CD4-positive, alpha-beta T cell (primary cell): ENCODE results near the gene BSND. TPM values are rescaled to one million over a fixed set of nuclear protein-coding genes. Genes with fewer than 3 reads are reported as not detected.

Experiments used
- ATAC-seq: fragments of 200-7000 bp; cut with Tn5 transposase; one replicate; pipeline ENCODE4 v1.10.0; 2022; ENCODE audit warnings: mild to moderate bottlenecking; ENCODE audit not compliant: poor library complexity
- CTCF ChIA-PET: fragments of 350-600 bp; sonication (Branson Sonifier 250); formaldehyde crosslinking; loops from one replicate; lab custom pipeline; 2021; ENCODE audit warnings: antibody characterized with exemption, inconsistent platforms; lab: Charles Lee
- POLR2A ChIA-PET: fragments of 350-600 bp; sonication (Branson Sonifier 250); formaldehyde crosslinking; loops from one replicate; lab custom pipeline; 2021; ENCODE audit warnings: antibody characterized with exemption, inconsistent platforms; lab: Charles Lee
- DNase-seq, 14 experiments: peaks; one replicate each; pipeline ENCODE4 v3.0.0-alpha.2; 2013 to 2020; ENCODE audit warnings: mixed read lengths in 2 of 14
- H3K27ac ChIP-seq, 2 donors: one replicate each; pipeline versions ENCODE4 v1.5.1 to v1.7.0; 2013; ENCODE audit warnings: low read length in 2 of 2, low read depth in 1 of 2, mild to moderate bottlenecking in 1 of 2
- H3K27me3 ChIP-seq, 2 experiments: 1 replicate in 1 of 2; 2 replicates in 1 of 2; pipeline versions ENCODE4 v1.6.1 to v1.7.0; 2013; ENCODE audit warnings: low read length in 2 of 2, control low read depth in 1 of 2, mild to moderate bottlenecking in 1 of 2, moderate library complexity in 1 of 2; ENCODE audit not compliant: insufficient read depth in 2 of 2, control insufficient read depth in 1 of 2
- H3K36me3 ChIP-seq: one replicate; pipeline ENCODE4 v1.6.1; 2013; ENCODE audit warnings: low read length, control low read depth; ENCODE audit not compliant: insufficient read depth
- H3K4me1 ChIP-seq: one replicate; pipeline ENCODE4 v1.6.1; 2013; ENCODE audit warnings: low read length, control low read depth; ENCODE audit not compliant: insufficient read depth
- H3K4me3 ChIP-seq: one replicate; pipeline ENCODE4 v1.5.1; 2013; ENCODE audit warnings: mild to moderate bottlenecking, low read length, moderate library complexity
- H3K9me3 ChIP-seq, 2 experiments: 1 replicate in 1 of 2; 2 replicates in 1 of 2; pipeline versions ENCODE4 v1.6.1 to v1.7.0; 2013; ENCODE audit warnings: low read length in 2 of 2, mild to moderate bottlenecking in 2 of 2, control low read depth in 1 of 2, moderate library complexity in 1 of 2; ENCODE audit not compliant: control insufficient read depth in 1 of 2, insufficient read depth in 1 of 2
- H3K27ac Mint-ChIP-seq: one replicate; pipeline ENCODE4 v1.8.0; 2020; ENCODE audit warnings: mixed read lengths
- H3K27me3 Mint-ChIP-seq: one replicate; pipeline ENCODE4 v1.8.0; 2021; ENCODE audit warnings: mixed read lengths
- H3K36me3 Mint-ChIP-seq: one replicate; pipeline ENCODE4 v1.8.0; 2021; ENCODE audit warnings: low read depth, mixed read lengths
- H3K4me1 Mint-ChIP-seq: one replicate; pipeline ENCODE4 v1.8.0; 2021; ENCODE audit warnings: low read depth, mixed read lengths
- H3K4me3 Mint-ChIP-seq: one replicate; pipeline ENCODE4 v1.8.0; 2020; ENCODE audit warnings: mild to moderate bottlenecking, mixed read lengths
- H3K9me3 Mint-ChIP-seq: one replicate; pipeline ENCODE4 v1.8.0; 2020; ENCODE audit warnings: mixed read lengths
- intact Hi-C, 2 experiments: fragments of 100-400 bp; cut with DNase I in 1 of 2; cut with micrococcal nuclease in 1 of 2; formaldehyde crosslinking; loops; one replicate each; pipeline versions ENCODE4 v1.15.1 to v1.9.0; 2023 to 2025; cut with DNase I, micrococcal nuclease
- total RNA-seq, 174 experiments: library from RNA in 2 of 174; stranded (reverse) in 2 of 174; gene quantifications; one replicate each; pipeline ENCODE4 v1.2.3 and lab custom pipeline; 2021 to 2026
- TF ChIP-seq, protein P1 (sequence below): fragments of 200-600 bp; IDR thresholded peaks from one replicate; pipeline ENCODE4 v1.8.0; 2022; ENCODE audit warnings: antibody characterized with exemption, mild to moderate bottlenecking

The BSND gene
- total RNA-seq, 2 experiments from 2014 or later: not detected

DNA sequence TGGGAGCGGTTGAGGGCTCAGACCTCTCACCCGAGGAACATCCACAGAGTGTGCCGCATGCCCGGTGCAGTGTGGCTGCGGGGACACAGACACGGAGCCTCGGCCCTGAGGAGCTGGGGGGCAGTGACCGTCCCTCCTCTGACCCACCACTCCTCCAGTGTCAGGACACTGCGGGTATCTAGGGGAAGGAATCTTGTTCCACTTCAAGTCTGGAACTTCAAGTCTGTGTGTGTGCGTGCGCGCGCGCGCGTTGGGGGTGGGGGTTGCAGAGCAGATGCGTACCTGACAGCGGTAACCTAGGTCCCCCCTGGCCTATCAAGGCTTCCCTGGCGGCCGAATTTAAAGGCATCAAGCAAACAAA, 57.9 kb downstream of the BSND start:
- Histone ChIP-seq H3K4me1 (no peaks in the 10 kb centered on the region), H3K27ac (no peak overlapping the region), H3K36me3 (no peaks in the 10 kb centered on the region), H3K4me3 (no peak overlapping the region), H3K9me3 (no peaks in the 10 kb centered on the region), H3K27me3 (no peaks in the 10 kb centered on the region)
- peak in 1 of 14 experiments; percentile 30 for DNase-seq
- no peaks in the 10 kb centered on the region for H3K27me3 Mint-ChIP-seq
- H3K4me1 Mint-ChIP-seq: no peaks in the 10 kb centered on the region
- no peak overlapping the region for H3K4me3 Mint-ChIP-seq
- no peaks in the 10 kb centered on the region for H3K36me3 Mint-ChIP-seq
- POLR2A ChIA-PET: no interaction called here
- no peak overlapping the region for H3K27ac Mint-ChIP-seq
- CTCF ChIA-PET: no interaction called here
- no peak for ATAC-seq
- TF ChIP-seq, protein P1, sequence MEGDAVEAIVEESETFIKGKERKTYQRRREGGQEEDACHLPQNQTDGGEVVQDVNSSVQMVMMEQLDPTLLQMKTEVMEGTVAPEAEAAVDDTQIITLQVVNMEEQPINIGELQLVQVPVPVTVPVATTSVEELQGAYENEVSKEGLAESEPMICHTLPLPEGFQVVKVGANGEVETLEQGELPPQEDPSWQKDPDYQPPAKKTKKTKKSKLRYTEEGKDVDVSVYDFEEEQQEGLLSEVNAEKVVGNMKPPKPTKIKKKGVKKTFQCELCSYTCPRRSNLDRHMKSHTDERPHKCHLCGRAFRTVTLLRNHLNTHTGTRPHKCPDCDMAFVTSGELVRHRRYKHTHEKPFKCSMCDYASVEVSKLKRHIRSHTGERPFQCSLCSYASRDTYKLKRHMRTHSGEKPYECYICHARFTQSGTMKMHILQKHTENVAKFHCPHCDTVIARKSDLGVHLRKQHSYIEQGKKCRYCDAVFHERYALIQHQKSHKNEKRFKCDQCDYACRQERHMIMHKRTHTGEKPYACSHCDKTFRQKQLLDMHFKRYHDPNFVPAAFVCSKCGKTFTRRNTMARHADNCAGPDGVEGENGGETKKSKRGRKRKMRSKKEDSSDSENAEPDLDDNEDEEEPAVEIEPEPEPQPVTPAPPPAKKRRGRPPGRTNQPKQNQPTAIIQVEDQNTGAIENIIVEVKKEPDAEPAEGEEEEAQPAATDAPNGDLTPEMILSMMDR: no peak
- intact Hi-C loops: no loop called here
- no peaks in the 10 kb centered on the region for H3K9me3 Mint-ChIP-seq

DNA sequence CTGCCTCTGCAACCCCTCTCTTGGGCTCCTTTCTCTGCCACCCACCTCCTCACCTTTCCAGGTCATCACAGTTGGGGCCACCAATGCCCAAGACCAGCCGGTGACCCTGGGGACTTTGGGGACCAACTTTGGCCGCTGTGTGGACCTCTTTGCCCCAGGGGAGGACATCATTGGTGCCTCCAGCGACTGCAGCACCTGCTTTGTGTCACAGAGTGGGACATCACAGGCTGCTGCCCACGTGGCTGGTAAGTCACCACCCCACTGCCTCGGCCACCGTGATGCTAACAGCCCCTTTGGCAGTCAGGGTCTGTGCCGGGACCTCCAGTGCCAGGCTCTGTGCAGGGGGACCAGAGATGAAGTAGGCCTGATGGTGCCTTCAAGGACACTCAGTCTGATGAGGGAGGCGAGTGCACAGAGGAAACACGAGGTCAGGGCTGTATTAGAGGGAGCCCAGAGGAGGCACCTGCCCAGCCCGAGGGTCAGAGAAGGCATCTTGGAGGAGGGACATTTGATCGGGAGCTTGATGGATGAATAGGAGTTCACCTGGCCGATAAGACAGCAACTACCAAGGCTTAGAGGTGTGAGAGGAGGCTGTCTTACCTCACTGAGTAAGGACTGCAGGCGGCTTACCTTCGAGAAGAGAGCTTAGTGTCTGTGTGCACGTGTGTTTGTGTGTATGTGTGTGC, 58.7 kb downstream of the BSND start:
- intact Hi-C loops: no loop called here
- H3K4me3 ChIP-seq: no peak overlapping the region
- H3K9me3 ChIP-seq: no peaks in the 10 kb centered on the region
- no peak overlapping the region for H3K4me3 Mint-ChIP-seq
- no peaks in the 10 kb centered on the region for H3K4me1 ChIP-seq
- ChIA-PET CTCF (no interaction called here), POLR2A (no interaction called here)
- H3K36me3 ChIP-seq: no peaks in the 10 kb centered on the region
- no peaks in the 10 kb centered on the region for H3K4me1 Mint-ChIP-seq
- no peaks in the 10 kb centered on the region for H3K9me3 Mint-ChIP-seq
- H3K27me3 Mint-ChIP-seq: no peaks in the 10 kb centered on the region
- no peaks in the 10 kb centered on the region for H3K27me3 ChIP-seq
- no peak overlapping the region for H3K27ac Mint-ChIP-seq
- TF ChIP-seq, protein P1: no peak
- H3K27ac ChIP-seq: no peak overlapping the region
- DNase-seq (peak in 1 of 14 experiments; percentile 19), ATAC-seq (no peak)
- H3K36me3 Mint-ChIP-seq: no peaks in the 10 kb centered on the region

DNA sequence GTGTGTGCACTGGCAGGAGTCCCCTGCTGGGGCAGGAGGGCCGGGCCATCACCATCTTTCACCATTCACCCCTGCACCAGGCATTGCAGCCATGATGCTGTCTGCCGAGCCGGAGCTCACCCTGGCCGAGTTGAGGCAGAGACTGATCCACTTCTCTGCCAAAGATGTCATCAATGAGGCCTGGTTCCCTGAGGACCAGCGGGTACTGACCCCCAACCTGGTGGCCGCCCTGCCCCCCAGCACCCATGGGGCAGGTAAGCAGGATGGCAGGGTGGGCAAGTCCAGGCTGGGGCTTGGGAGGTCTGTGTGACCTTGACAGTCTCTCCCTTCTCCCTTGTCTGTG, 59.2 kb downstream of the BSND start:
- CTCF ChIA-PET: no interaction called here
- Histone ChIP-seq H3K36me3 (no peaks in the 10 kb centered on the region), H3K4me1 (no peaks in the 10 kb centered on the region), H3K27me3 (no peaks in the 10 kb centered on the region), H3K27ac (no peak overlapping the region), H3K9me3 (no peaks in the 10 kb centered on the region), H3K4me3 (no peak overlapping the region)
- no peaks in the 10 kb centered on the region for H3K27me3 Mint-ChIP-seq
- no peaks in the 10 kb centered on the region for H3K9me3 Mint-ChIP-seq
- intact Hi-C loops: no loop called here
- no peaks in the 10 kb centered on the region for H3K4me1 Mint-ChIP-seq
- ATAC-seq (no peak), DNase-seq (peak in 1 of 14 experiments; percentile 17)
- no peak overlapping the region for H3K4me3 Mint-ChIP-seq
- POLR2A ChIA-PET: no interaction called here
- H3K27ac Mint-ChIP-seq: no peak overlapping the region
- no peaks in the 10 kb centered on the region for H3K36me3 Mint-ChIP-seq
- TF ChIP-seq, protein P1: no peak
